Measurements from ENCODE around the gene MARCHF9.

DNA sequence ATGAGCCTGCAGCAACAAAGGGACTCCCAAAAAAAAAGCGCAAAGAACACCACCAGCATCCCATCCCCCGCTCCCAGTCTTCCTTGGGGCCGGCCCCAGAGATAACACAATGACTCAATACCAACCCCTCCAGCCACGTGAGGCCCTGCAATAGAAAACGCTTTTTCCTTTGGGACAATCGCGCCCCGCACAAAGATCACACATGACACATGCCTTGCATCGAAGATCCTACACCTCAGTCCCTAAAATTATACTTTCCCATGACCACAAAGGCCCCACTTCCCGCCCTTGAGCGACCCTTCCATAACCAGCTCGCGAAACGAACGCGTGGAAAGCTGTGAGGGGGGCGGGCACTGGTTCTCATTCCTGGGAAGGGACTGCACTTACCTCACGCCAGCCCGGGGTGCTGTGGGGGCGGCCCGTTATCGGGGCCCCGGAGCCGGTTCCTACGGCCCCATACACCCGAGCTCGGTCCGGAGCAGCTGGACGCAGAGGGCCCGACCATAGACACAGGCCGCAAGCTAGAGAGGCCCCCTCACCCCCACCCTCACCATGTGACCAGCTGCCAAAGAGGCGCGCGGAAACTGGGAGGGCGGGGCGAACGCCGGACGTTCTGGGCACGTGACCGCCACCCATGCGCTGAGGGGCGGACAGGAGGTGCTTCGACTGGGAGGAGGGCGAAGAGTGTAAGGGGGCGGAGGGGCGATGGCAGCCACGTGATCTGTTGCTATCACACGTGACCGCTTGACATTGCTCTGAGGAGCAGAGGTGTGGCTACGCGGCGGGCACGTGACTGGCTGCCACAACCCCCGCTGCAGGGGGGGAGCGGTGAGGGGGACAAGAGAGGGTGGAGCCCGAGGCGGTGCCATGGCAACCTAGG lies 2.9 kb upstream of the MARCHF9 start, which contains the start of gene CDK4:
- TF ChIP-seq, protein P1, sequence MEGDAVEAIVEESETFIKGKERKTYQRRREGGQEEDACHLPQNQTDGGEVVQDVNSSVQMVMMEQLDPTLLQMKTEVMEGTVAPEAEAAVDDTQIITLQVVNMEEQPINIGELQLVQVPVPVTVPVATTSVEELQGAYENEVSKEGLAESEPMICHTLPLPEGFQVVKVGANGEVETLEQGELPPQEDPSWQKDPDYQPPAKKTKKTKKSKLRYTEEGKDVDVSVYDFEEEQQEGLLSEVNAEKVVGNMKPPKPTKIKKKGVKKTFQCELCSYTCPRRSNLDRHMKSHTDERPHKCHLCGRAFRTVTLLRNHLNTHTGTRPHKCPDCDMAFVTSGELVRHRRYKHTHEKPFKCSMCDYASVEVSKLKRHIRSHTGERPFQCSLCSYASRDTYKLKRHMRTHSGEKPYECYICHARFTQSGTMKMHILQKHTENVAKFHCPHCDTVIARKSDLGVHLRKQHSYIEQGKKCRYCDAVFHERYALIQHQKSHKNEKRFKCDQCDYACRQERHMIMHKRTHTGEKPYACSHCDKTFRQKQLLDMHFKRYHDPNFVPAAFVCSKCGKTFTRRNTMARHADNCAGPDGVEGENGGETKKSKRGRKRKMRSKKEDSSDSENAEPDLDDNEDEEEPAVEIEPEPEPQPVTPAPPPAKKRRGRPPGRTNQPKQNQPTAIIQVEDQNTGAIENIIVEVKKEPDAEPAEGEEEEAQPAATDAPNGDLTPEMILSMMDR (IDR thresholded peaks at IDR 0.05) = no peak
- TF ChIP-seq EZH2 (IDR thresholded peaks at IDR 0.05) = no peak
